UCSD-AML1 (cell line): Measurements from ENCODE around the gene GTPBP4.
"Not testable (repeated sequence)": the region's sequence is repeated elsewhere in the genome, so short reads cannot be mapped to it uniquely, and the experiment has no call there.

Source experiments
- DNase-seq: peaks from one replicate; lab custom pipeline; 2025; ENCODE audit not compliant: unreplicated experiment; lab: John Stamatoyannopoulos, UW

The GTPBP4 gene

DNA sequence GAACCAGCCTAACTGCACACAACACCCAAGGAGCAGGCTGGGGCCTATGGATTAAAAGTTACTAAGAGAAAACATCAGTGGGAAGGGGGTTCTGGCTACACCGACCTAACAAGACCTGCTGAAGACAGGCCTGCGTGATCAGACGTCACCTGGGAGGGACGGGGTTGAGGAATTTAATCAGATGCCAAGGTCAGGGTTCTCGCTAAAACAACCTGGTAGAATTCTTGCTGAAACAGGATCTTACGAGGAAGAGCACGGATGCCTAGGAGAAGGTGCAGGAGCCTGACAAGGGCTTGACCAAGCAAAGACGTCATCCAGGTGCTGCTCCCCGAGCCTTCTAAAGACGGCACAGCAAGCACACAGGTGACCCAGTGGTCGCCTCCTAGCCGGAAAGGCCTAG lies 35.9 kb downstream of the GTPBP4 start:
- DNase-seq: no peak

DNA sequence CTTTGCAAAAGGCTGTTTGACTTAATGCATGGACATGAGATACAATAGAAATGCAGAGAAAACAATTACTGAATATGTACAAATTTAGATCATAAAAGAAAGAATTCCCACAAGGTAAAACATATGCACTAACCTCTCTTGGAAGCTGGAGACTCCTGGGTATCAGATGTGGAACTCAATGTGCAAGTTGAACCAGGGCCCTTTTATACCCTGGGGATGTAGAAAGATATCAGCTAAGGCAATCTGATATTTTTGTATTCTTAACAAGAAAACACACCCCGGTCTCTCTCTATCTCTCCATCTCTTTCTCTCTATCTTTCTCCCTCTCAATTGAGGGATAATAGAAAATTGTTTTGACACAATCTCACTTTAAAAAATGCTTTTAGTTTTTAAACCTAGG lies 37.4 kb downstream of the GTPBP4 start, which contains the start of gene IDI2:
Gene IDI2 (minus strand): TSS at position 177 of the 400 bp plus-strand sequence. CDS start 1,136 bp downstream, outside the sequence.
- DNase-seq: no peak

DNA sequence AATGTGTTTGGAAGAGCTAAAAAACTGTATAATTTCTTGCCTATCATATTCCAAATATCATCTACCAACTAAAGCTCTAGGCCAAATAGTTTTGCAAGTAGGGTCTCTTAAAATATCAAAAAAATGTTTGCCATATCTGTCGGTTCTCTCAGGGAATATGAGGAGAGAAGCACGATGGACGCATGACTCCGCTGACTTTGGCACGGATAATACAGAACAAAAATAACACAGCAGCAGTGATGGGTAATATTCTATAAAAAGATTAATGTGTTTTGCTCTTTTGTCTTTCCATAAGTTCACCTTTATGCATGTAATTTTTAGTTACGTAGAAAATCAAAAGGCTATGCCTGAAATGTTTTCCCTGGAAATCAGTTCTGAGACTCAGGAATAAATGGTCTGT lies 38.3 kb downstream of the GTPBP4 start:
- DNase-seq: no peak

DNA sequence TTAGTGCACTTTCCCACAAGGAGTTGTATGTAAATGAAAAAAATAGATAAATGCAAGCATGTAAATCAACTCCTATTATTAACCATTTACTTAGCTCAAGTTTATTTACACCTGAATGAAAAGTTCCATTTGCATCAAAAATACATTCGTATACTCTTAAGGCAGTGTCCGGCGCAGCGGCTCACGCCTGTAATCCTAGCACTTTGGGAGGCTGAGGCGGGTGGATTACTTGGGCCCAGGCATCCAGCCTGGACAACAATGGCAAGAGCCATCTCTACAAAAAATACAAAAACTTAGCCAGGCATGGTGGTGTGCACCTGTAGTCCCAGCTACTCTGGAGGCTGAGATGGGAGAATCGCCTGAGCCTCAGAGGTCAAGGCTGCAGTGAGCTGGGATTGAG lies 41.6 kb downstream of the GTPBP4 start:
- no peak for DNase-seq

DNA sequence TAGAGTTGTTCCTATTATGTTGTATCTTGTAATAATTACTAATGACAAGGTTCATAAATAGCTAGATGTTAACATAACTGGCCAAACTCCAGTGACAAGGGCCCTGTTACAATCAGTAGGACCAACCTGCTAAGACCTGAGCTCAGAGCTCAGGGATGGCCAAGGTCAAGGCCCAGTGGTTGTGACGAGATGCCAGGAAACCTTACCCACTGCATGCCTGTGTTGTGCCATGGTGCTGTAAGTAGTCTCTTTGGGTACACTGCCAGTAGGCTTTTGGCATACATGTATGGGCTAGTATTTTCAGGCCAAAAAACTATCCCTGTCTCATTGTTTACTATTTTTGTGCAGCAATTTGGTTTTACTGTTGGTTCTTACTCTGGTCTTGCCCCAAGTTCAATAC lies 45.4 kb downstream of the GTPBP4 start:
- DNase-seq: no peak

DNA sequence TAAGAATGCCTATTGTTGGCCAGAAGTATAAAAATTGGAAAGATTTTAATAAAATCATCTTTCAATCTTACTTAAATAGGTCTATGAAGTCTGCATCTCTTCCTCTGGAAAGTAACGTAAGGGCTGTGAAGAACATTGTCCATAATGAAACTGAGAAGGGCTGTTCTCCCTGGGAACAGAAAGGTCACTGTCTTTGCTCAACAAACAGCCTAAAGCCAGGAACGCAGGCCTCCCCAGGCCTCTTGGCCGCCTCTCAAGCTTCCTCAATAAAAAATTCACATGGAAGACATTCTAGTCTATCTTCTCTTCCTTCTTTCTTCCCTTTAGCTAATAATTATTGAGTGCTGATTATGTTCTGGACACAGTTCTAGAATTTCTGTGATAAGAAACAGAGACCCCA lies 46.5 kb downstream of the GTPBP4 start:
- DNase-seq: no peak

DNA sequence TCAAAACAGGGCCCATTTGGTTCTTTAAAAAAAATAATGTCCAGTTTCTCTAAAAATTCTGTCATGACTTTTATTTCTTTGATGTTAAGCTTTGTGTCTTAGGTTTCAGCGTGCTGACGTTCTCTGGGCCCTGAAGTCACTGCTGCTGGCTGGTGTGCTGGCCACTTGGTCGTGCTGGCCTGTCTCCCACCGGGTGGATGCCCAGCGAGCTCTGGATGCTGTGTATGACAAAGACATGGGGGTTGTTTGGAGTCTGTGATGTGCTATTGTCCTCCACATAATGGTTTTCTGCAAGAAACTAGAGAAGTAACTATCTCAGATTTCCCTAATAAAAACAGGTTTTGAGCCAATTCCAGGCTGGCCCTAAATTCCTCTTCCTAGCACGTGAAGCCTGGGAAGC lies 47.0 kb downstream of the GTPBP4 start:
- no peak for DNase-seq

DNA sequence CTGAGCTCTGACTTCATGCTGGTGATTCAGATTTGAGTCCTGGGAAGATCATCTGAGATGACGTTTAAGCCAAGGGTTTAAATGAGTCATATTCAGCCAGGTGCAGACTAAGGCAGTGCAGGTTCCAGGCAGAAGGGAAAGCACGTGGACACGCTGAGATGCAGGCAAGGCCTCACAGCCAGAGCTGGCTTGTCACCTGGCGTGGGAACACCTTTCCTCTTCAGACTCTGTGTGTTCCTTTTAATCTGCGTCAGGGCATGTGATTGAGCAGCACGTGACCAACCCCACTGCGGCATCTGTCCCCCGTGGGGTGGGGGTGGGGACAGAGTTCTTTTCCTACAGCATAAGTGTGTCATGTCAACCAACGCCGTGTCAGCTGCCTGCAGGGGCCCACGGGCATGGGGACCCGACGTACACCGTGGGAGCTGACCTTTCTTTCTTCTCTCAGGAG lies 48.1 kb downstream of the GTPBP4 start:
- DNase-seq: no peak

DNA sequence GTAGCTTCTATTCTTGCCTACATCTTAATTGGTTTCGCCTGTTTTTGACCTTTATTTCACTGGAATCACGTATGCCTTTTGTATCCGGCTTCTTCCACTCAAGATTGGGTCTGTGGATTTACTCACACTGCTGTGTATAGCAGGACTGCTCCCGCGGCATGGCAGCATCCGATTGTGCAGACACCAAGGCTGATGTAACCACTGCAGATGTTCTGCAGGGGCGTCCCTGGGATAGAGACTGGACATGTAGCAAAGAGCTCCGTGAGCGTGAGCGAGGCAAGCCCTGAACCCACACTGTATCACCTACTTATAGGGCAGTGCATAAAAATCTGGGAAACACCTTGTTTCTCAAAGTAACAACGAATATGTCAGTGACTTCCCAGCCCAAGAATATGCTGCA lies 48.9 kb downstream of the GTPBP4 start:
- DNase-seq: no peak

DNA sequence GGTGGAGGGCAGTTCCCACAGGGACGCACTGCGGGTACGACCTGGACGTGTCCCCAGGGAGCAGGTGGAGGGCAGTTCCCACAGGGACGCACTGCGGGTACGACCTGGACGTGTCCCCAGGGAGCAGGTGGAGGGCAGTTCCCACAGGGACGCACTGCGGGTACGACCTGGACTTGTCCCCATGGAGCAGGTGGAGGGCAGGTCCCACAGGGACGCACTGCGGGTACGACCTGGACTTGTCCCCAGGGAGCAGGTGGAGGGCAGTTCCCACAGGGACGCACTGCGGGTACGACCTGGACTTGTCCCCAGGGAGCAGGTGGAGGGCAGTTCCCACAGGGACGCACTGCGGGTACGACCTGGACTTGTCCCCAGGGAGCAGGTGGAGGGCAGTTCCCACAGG lies 50.5 kb downstream of the GTPBP4 start:
- not testable (repeated sequence) for DNase-seq

DNA sequence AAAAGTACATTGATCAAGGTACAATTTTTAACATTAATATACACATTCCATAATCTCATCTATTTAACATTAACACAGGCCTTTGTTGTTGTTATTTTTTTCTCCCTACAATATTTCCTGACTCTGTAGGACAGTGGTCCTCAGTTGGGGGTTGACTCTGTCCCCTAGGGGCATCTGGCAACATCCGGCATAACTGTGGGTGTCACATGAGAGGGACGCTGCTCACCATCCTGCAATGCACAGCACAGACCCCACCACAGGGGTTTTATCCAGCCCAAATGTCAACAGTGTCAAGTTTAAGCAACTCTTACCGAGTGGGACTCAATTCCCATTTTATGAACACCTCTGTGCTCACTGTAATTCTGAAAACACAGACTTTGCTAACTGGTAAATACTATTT lies 51.9 kb downstream of the GTPBP4 start:
- DNase-seq: no peak

DNA sequence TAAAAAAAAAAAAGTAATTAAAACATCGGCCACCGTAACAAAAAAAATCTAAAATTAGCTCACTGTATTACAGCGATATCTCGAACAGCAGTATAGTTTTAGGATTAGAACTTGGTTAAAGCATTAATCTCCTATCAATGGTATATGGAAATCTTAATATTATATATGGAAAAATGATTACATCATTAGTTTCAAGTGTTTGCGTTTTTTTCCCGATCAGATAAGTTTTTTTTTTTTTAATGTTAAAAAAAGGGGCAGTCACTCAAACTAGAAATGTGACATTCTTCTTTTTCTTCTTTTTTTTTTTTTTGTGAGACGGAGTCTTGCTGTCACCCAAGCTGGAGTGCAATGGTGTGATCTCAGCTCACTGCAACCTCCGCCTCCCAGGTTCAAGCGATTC lies 53.3 kb downstream of the GTPBP4 start:
- no peak for DNase-seq

DNA sequence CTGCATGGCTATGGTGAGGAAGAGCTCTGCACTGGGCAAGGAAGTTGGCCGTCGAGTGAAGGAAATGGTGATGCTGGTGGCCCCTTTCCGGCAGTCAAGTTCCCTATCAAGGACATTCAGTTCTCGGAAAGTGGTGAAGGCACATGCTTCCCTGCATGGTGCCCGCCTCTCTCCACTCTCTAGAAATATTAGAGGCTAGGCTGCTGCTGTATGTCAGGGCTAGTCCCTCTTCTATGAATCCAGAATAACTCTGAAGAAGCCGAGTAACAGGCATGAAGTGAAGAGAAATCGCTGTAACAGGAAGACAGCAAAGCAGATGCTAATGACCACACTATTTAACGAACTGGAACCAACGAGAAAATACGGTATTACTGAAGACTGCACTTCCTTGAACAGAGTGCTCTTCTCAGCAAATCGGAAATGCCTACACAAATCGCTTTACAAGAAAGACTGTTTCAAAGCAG lies 55.3 kb downstream of the GTPBP4 start:
- peak; percentile 74 for DNase-seq

DNA sequence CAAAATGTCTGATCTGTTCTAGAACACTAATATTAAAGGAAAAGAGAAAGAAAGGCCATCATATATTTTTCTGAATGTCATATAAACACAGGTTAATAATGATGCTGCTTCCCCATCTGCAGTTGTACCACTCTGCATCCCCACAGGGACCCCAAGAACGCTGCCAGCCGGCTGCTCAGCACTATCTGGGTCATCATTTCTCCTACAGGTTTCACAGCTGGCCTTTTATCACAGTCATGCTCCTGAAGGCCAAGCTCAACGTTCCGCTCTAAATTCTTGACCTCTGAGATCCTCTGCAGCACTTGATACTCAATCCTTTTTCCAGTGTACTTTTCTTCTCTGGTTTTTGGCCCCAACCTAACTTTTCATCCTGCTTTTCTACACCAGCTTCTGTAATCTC lies 55.9 kb downstream of the GTPBP4 start:
- no peak for DNase-seq

DNA sequence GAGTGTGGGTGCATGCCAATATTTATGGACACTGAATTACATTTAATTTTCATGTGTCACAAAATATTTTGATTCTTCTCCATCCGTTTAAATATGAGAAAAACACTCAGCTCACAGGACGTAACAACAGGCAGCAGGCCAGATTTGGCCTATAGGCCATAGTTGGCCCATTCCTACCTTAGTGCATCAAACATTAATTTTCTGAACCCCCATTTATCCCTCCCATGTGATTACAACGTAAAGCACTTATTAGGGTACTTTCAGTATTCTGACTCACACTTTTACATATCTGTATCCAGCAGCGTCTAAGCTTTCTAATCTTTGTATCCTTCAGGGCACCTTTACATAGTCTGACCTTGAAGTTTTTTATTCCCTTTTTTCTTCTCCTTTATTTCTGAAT lies 56.7 kb downstream of the GTPBP4 start:
- DNase-seq: no peak

DNA sequence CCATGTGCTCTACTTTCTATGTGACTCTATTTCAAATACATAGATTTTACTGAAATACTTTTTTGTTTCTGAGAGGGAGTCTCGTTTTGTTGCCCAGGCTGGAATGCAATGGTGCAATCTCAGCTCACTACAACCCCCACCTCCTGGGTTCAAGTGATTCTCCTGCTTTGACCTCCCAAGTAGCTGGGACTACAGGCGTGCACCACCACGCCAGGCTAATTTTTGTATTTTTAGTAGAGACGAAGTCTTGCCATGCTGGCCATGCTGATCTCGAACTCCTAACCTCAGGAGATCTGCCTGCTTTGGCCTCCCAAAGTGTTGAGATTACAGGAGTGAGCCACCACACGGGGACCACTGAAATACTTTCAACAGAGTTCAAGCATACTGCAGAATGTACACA lies 57.2 kb downstream of the GTPBP4 start:
- DNase-seq: no peak

DNA sequence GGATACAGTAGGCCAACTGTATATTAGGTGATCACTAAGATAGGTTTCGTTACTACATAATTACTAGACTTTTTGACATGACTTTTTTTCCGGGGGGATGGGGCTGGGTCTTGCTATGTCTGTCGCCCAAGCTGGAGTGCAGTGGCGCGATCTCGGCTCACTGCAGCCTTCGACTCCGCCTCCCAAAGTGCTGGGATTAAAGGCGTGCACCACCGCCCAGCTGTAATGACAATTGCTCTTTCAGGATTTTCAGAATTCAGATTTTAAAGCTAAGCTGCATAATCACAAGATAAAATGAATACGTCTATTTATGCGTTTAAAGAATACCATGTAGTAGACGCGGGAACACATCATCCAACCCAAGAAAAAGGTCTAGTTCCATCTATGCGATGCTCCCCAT lies 59.7 kb downstream of the GTPBP4 start:
- no peak for DNase-seq

DNA sequence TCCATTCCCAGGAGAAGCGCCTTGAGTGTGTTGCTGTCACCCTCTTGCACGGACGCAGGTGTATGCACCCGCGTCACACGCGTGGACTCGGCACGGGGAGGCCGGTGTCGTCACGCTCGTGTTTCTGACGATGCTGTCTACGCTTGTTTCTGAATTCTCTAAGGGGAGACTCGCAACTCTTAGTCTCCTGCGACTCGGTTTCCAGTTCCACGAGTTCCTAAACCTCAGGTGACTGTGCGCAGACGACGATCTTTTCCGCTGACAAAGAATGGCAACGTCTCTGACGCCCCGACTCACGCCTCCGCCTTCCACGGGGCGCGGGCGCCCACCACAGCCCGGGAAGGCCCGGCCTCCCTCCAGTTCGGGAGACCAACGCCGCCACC lies 60.1 kb downstream of the GTPBP4 start:
- no peak for DNase-seq

DNA sequence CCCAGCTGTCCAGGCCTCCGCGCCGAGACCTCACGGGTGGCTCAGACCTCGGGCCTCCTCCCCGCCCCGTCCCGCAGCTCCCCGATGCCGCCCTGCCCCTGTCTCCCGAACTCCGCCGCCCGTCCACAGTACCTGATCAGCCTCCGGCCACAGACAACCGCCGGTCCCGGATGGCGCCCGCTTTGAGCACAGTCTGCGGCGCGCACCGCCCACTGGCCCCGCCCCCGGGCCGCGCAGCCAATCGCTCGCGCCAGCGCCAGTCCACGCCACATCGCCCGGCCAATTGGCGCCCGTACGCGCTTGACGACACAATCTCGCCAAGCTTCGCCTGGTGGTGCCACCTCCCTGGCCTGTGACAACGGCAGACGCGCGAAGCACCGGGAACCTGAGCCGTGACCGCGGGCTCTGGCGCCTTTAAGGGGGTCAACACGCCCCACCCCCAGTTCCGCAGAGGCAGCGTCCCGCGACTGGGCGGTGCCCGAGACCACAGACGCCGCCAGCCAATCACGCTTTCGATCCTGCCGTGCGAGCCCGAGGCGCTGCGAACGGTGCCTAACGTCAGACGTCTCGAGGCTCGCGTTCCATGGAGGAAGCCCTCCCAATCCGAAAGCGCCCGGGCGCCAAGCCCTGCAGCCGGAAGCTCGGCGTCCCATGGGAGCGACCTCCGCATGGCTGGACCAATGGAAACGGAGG lies 60.6 kb downstream of the GTPBP4 start, which contains the start of gene IDI1:
Gene IDI1 (minus strand): TSS at position 388 of the 693 bp plus-strand sequence. CDS start 116 bp downstream, at position 272.
- peak; percentile 100 for DNase-seq

DNA sequence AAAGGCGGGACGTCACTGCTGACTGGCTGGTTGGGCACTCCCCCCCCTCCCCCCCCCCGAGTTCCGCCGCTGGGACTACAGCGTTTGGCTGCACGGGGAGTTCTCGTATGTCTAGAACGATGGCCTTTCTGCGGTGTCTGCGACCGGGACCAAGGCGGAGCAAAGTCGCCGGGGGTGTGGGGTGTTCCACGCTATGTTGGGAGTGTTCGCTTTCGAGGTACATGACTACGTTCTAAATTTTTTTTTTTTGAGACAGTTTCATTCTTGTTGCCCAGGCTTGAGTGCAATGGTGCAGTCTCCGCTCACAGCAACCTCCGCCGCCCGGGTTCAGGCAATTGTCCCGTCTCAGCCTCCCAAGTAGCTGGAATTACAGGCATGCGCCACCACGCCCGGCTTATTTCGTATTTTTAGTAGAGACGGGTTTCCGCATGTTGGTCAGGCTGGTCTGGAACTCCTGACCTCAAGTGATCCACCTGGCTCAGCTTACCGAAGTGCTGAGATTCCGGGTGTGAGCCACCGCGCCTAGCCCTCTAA lies 61.3 kb downstream of the GTPBP4 start:
- no peak for DNase-seq

DNA sequence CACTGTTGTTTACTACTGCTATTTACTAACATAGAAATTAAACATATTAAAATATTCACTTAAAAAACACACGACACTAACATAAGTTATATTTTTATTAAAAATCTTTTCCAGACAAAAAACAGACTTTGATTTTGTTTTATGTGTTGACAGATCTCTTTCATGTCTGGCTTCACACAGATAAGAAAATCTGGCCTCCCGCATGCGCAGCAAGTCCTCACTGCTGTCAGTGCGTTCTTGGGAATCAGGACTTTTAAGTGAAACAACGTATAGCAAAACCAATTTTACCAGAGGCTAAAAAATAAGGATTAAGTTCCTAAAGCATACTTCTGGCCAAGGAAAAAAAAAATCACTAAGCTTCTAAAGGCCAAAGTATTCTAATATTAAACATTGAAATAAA lies 61.9 kb downstream of the GTPBP4 start:
- no peak for DNase-seq

DNA sequence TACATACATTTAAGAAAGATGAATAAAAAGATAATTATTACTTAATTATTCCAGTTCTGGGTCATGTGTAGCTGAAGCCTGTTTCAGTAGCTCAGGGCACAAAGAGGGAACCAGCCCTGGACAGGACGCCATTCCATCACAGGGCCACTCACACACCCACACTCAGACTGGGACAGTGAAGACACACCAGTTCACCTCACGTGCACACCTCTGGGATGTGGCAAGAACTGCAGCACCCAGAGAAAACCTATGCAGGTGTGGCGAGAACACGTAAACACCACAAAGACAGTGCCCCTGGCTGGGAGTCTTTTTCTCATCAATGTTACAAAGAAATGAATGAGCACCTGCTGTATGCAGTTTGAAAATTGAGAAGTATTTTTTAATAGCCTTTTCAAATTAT lies 62.3 kb downstream of the GTPBP4 start:
- DNase-seq: no peak

DNA sequence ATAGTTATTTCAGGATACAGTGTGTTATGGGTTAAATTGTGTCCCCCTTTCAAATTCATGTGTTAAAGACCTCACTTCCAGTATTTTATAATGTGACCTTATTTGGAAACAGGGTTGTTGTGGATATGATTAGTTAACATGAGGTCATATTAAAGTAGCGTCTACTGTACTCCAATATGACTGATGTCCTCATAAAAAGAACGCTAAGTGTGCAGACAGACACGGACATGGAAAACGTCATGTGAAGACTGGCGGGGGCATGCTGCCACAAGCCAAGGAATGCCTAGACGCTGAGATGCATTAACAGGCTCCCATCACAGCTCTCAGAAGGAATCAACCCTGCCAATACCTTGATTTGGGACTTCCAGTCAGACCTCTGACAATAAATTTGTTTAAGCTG lies 66.5 kb downstream of the GTPBP4 start:
- DNase-seq: no peak
